GM23338 (cell line): ENCODE data around the gene MFN1.

Experiments used
- CTCF ChIP-seq, 2 experiments: fragments of 200-600 bp in 1 of 2; sonication (generic) in 1 of 2; conservative IDR thresholded peaks; 2 replicates each; pipeline versions ENCODE4 v1.5.1 to v1.6.1; 2016 to 2017; ENCODE audit warnings: antibody characterized with exemption in 2 of 2, low read depth in 2 of 2, mild to moderate bottlenecking in 2 of 2, moderate library complexity in 1 of 2
- EZH2 ChIP-seq: fragments of 200-600 bp; sonication (generic); IDR thresholded peaks from one replicate; pipeline ENCODE4 v1.8.0; 2017; ENCODE audit warnings: antibody characterized with exemption, mild to moderate bottlenecking, low read depth; ENCODE audit not compliant: unreplicated experiment
- NANOG ChIP-seq: IDR thresholded peaks from 2 replicates; pipeline ENCODE4 v1.6.1; 2016; ENCODE audit warnings: antibody characterized with exemption, borderline replicate concordance
- POLR2AphosphoS5 ChIP-seq: IDR thresholded peaks from 2 replicates; pipeline ENCODE4 v1.6.1; 2016; ENCODE audit warnings: antibody characterized with exemption, low read depth
- REST ChIP-seq: IDR thresholded peaks from one replicate; pipeline ENCODE4 v1.6.1; 2018; ENCODE audit warnings: antibody characterized with exemption; ENCODE audit not compliant: unreplicated experiment

GRCh38 chr3:179415377-179415776, 67.9 kb downstream of the MFN1 start:
- TF ChIP-seq CTCF (conservative IDR thresholded peaks at IDR 0.05; ENCODE audit: low read depth in 2 of 2) (no peak), POLR2AphosphoS5 (no peak), NANOG (no peak), REST (no peak), EZH2 (no peak)
